Prostate gland (tissue), 2 donors: ENCODE data around the gene STAG1. TPM values are rescaled to one million over a fixed set of nuclear protein-coding genes. Genes with fewer than 3 reads are reported as not detected.

Experiments
- DNase-seq: peaks from one replicate; pipeline ENCODE4 v3.0.0-alpha.2; 2019; ENCODE audit warnings: low spot score
- H3K27ac ChIP-seq, 2 donors: fragments of 200-600 bp; sonication (generic); 2 replicates each; pipeline ENCODE4 v1.5.1; 2017 to 2019
- H3K27me3 ChIP-seq: fragments of 200-600 bp; sonication (generic); replicated peaks from 2 replicates; pipeline ENCODE4 v1.5.1; 2019; ENCODE audit not compliant: insufficient read depth
- H3K36me3 ChIP-seq, 2 donors: fragments of 200-600 bp; sonication (generic); 1 replicate in 1 of 2; 2 replicates in 1 of 2; pipeline versions ENCODE4 v1.5.1 to v1.8.1; 2017 to 2019
- H3K4me1 ChIP-seq: fragments of 200-600 bp; sonication (generic); replicated peaks from 2 replicates; pipeline ENCODE4 v1.5.1; 2019
- H3K4me3 ChIP-seq, 2 donors: fragments of 200-600 bp; sonication (generic); 2 replicates each; pipeline ENCODE4 v1.5.1; 2017 to 2019
- H3K9me3 ChIP-seq: fragments of 200-600 bp; sonication (generic); 2 replicates; pipeline ENCODE4 v1.5.1; 2017
- POLR2A ChIP-seq: fragments of 450-650 bp; IDR thresholded peaks from one replicate; pipeline ENCODE4 v1.6.1; 2016; ENCODE audit warnings: antibody characterized with exemption, mild to moderate bottlenecking
- POLR2AphosphoS5 ChIP-seq: sonication (generic); formaldehyde crosslinking; IDR thresholded peaks from one replicate; pipeline ENCODE4 v1.6.1; 2017; ENCODE audit warnings: antibody characterized with exemption
- WGBS: methylation state at CpG from one replicate; pipeline ENCODE4 v1.1.5; 2018; 5-methylcytosine and 5-hydroxymethylcytosine counted together
- intact Hi-C: fragments of 100-400 bp; cut with DNase I; formaldehyde crosslinking; loops from one replicate; pipeline ENCODE4 v1.14.2; 2022
- total RNA-seq, 2 donors: library from RNA; depleted of rRNA; stranded (reverse); fragments of >200 nt; gene quantifications; one replicate each; pipeline ENCODE4 v1.1.0, GENCODE V29; 2016
- TF ChIP-seq, protein P1 (sequence below), 4 experiments: fragments of 200-600 bp in 2 of 4; fragments of 450-650 bp in 2 of 4; sonication (generic) in 2 of 4; IDR thresholded peaks; 1 replicate in 3 of 4; 2 replicates in 1 of 4; pipeline ENCODE4 v1.5.1; 2016 to 2019; ENCODE audit warnings: antibody characterized with exemption in 4 of 4, mild to moderate bottlenecking in 2 of 4, moderate library complexity in 2 of 4

The STAG1 gene
- total RNA-seq, 2 donors from 2014 or later, result 21.9 to 34.1 TPM

DNA sequence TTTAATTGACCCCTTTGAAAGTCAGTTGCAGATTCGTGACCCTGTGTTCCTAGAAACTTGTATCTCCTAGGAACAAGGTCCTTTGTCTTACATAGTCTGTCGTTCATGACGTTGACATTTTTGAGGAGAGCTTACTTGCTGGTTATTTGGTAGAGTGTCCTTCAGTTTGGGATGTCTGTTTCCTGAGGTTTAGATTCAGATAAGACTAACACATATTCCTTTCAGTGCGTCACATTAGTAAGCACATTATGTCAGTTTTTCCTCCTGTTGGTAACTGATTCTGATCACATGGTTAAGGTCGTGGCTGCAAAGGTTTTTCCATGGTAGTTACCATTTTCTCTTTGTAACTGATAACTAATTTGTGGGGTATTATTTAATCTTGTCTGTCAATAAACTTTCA lies 421.3 kb downstream of the STAG1 start:
- no peak for DNase-seq
- Histone ChIP-seq H3K4me1 (no peaks in the 10 kb centered on the region), H3K9me3 (no peaks in the 10 kb centered on the region), H3K27me3 (no peaks in the 10 kb centered on the region), H3K27ac (no peak overlapping the region), H3K36me3 (peaks cover 0 to 3% of the 10 kb centered on the region in 2 donors), H3K4me3 (no peak overlapping the region)
- 88% methylated on average over 5 of the region's 5 CpGs for WGBS
- intact Hi-C loops, result no loop called here
- TF ChIP-seq, protein P1, sequence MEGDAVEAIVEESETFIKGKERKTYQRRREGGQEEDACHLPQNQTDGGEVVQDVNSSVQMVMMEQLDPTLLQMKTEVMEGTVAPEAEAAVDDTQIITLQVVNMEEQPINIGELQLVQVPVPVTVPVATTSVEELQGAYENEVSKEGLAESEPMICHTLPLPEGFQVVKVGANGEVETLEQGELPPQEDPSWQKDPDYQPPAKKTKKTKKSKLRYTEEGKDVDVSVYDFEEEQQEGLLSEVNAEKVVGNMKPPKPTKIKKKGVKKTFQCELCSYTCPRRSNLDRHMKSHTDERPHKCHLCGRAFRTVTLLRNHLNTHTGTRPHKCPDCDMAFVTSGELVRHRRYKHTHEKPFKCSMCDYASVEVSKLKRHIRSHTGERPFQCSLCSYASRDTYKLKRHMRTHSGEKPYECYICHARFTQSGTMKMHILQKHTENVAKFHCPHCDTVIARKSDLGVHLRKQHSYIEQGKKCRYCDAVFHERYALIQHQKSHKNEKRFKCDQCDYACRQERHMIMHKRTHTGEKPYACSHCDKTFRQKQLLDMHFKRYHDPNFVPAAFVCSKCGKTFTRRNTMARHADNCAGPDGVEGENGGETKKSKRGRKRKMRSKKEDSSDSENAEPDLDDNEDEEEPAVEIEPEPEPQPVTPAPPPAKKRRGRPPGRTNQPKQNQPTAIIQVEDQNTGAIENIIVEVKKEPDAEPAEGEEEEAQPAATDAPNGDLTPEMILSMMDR (IDR thresholded peaks at IDR 0.05), result no peak
- no peak for TF ChIP-seq POLR2A
- TF ChIP-seq POLR2AphosphoS5, result no peak

DNA sequence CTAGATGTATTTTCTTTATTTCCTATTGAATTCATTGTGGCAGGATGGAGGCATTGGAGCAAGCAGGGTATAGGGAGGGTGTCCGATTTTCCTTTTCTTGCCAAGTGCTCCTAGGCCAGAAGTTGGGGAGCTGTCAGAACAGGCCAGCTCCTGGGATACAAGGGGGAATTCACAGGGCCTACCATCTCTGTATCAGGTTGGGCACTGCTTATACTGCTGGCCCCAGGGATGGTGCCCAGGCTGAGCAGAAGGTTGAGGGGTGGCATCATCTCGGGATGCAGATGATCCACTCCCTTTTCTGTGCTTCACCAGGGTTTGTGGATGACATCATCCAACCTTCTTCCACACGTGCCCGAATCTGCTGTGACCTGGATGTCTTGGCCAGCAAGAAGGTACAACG lies 422.6 kb downstream of the STAG1 start:
- Histone ChIP-seq H3K4me3 (no peak overlapping the region), H3K27me3 (no peaks in the 10 kb centered on the region), H3K27ac (no peak overlapping the region), H3K36me3 (peaks cover 0 to 3% of the 10 kb centered on the region in 2 donors), H3K9me3 (no peaks in the 10 kb centered on the region), H3K4me1 (no peaks in the 10 kb centered on the region)
- TF ChIP-seq POLR2A (no peak), POLR2AphosphoS5 (no peak)
- TF ChIP-seq, protein P1 (IDR thresholded peaks at IDR 0.05), result no peak
- intact Hi-C loops, result no loop called here
- 59% methylated on average over 5 of the region's 5 CpGs for WGBS
- no peak for DNase-seq

DNA sequence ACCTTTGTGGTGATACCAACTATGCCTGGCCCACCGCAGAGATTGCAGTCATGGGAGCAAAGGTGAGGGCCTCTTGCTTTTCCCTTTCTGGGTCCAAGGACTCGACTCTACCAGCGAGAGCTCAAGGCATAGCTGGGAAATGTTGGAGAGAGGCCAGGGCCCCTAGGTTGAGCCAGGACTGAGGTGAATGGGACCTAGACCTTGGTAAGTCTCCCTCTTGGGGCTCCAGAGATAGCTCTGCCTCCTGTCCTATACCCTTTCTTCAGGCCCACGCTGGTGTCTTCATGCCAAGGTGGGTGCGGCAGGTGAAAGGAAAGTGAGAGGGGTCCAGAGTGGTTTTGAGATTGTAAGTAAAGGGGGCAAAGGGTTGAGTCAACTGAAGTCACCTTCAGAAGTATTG lies 424.5 kb downstream of the STAG1 start:
- no peaks in the 10 kb centered on the region for H3K9me3 ChIP-seq
- H3K27ac ChIP-seq, result no peak overlapping the region
- no peaks in the 10 kb centered on the region for H3K27me3 ChIP-seq
- TF ChIP-seq, protein P1 (IDR thresholded peaks at IDR 0.05), result no peak
- TF ChIP-seq POLR2AphosphoS5 (no peak), POLR2A (no peak)
- peaks cover 0 to 3% of the 10 kb centered on the region in 2 donors for H3K36me3 ChIP-seq
- no peaks in the 10 kb centered on the region for H3K4me1 ChIP-seq
- H3K4me3 ChIP-seq, result no peak overlapping the region
- DNase-seq, result no peak
- intact Hi-C loops, result no loop called here
- WGBS, result 96% methylated on average over 5 of the region's 5 CpGs

DNA sequence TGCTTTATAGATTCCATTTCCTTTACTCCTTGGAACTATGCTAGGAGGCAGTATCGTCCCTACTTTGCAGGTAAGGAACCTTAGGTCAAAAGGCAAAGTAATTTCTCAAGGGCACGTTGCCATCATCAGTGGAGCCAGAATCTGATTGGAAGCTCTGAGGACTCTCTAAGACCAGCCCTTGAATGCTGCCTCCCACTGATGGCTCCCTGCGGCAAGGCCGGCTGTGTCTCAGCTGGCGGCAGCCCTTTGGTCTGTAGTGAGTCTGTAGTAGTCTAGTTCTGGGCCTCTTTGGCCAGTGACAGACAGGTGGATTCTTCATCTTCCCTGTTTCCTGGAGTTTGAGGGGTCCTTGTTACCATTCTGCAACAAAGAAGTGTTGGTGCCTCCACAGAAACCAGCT lies 425.9 kb downstream of the STAG1 start:
- TF ChIP-seq POLR2A (no peak), POLR2AphosphoS5 (no peak)
- TF ChIP-seq, protein P1 (IDR thresholded peaks at IDR 0.05), result no peak
- no peaks in the 10 kb centered on the region for H3K9me3 ChIP-seq
- H3K27me3 ChIP-seq, result no peaks in the 10 kb centered on the region
- no peak overlapping the region for H3K27ac ChIP-seq
- peaks cover 0 to 3% of the 10 kb centered on the region in 2 donors for H3K36me3 ChIP-seq
- DNase-seq, result no peak
- WGBS, result 100% methylated on average over 5 of the region's 5 CpGs
- no peaks in the 10 kb centered on the region for H3K4me1 ChIP-seq
- H3K4me3 ChIP-seq, result no peak overlapping the region
- intact Hi-C loops, result no loop called here

DNA sequence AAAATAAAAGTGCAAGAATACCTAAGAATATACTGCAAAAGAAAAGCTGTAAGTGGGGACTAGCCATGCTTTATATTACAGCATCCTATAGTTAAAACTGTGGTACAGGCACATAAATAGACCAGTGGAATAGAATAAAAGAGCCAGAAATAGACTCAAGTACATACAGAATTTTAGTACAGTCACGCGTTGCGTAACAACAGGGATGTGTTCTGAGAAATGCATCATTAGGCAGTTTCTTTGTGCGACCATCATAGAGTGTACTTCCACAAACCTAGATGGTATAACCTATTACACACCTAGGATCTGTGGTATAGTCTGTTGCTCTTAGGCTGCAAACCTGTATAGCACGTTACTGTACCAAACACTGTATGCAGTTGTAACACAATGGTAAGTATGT lies 440.2 kb downstream of the STAG1 start:
- no peak overlapping the region for H3K4me3 ChIP-seq

More for the DNA sequence above, 440.2 kb downstream of the STAG1 start:
- Histone ChIP-seq H3K4me1 (no peaks in the 10 kb centered on the region), H3K9me3 (no peaks in the 10 kb centered on the region), H3K36me3 (no peaks in the 10 kb centered on the region), H3K27me3 (no peaks in the 10 kb centered on the region), H3K27ac (no peak overlapping the region)
- no peak for DNase-seq
- 93% methylated on average over 5 of the region's 5 CpGs for WGBS
- intact Hi-C loops, result no loop called here
- TF ChIP-seq, protein P1 (IDR thresholded peaks at IDR 0.05), result no peak
- TF ChIP-seq POLR2A (no peak), POLR2AphosphoS5 (no peak)
